ENCODE data around the gene PLPPR5.

DNA sequence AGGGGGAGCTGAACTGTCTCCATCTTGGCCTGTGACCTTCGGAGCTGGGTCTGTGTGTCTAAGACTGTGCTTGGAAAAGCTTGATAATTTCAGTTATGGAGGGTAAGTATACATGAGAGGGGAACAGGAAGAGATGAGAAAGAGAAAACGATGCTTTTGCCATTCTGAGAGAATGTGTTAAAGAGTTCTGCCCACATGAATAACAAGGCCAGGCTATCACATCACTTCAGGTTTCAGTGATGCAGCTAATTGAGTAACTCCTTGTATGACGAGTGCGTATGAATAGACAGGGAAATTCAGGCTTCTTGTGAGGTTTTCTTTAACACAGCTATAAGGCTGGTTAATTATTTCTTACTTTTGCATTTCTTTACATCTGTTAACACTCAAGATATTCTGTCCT lies 81.0 kb downstream of the PLPPR5 start:
- TF ChIP-seq EZH2 (IDR thresholded peaks at IDR 0.05; ENCODE audit: insufficient read depth, poor library complexity, severe bottlenecking) (no peak), EZH2phosphoT487 (IDR thresholded peaks at IDR 0.05; ENCODE audit: insufficient read depth, low read depth) (no peak)

Measured in GM23248 (cell line).